GM18498 (cell line): ENCODE data around the gene CNOT6.
A peak's percentile ranks its signal among the peaks of the same experiment; 100 is the strongest.
"Not testable (repeated sequence)": the region's sequence is repeated elsewhere in the genome, so short reads cannot be mapped to it uniquely, and the experiment has no call there.

Experiments used
- ATAC-seq: cut with Tn5 transposase; IDR thresholded peaks from one replicate; pipeline ENCODE4 v1.9.1; 2021; ENCODE audit warnings: mild to moderate bottlenecking, moderate library complexity; ENCODE audit not compliant: unreplicated experiment

The CNOT6 gene

DNA sequence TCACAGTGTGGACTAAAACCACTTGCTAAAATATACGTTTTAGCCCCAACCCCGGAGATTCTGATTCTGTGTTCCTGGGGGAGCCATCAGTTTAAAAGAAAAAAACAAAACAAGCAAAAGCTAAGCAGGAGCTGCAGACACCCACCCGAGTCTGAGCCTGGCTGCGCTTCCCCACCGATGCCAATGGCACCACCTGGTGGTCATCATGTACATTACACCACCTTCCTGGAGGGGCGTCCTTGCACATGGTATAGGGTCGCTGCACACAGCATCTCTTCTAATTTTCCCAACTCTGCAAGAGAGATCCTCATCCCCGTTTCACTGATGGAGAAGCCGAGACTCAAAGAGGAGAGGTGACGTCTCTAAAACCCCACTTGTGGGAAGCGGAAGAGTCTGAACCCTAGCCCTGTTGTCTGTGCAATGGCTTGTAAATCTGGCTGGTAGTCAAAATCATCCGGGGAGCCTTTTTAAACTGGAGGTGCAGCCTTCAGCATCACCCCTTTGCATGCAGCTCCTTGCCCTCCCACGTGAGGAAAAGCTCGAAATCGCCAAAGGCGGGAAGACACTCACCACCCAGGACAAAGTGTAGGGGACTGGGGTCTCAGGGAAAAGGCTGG is 23.1 kb upstream of the CNOT6 start:
- peak; percentile 62 for ATAC-seq

DNA sequence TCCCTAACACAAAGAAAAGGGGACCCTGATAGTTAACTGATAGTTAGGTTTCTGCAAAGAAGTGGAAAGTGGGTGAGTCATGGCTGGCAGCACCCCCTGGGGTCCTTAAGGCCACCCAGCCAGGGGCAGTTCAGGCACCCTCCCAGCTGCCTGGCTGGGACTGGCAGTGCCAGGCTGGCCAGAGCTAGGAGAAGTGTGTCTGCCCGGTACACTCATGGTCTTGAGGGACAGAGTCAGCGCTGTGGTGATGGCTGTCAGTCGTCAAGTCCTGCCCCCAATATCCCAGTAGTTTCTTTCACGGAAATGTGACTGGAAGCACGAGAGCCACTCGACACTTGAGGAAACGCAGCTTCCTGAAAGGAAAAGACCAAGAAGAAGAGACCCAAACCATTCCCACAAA is 22.3 kb upstream of the CNOT6 start:
- no peak for ATAC-seq

DNA sequence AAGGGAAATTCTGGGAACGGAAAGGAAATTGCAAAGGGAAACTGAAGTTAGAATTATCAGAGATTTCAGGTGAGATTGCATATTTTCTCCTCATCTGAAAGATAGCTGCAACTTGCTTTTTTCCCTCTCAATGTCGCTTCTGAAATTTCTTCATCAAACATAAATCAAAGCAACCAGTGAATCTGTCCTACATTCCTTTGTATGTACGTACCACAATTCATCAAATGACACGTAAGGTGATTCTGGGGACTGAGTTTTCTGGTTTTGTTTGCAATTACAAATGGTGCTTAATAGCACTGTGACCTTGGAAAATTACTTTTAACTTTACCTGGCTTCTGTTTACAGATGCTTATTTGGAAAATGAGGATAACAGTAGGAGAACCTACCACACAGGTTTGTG is 21.9 kb upstream of the CNOT6 start:
- no peak for ATAC-seq

DNA sequence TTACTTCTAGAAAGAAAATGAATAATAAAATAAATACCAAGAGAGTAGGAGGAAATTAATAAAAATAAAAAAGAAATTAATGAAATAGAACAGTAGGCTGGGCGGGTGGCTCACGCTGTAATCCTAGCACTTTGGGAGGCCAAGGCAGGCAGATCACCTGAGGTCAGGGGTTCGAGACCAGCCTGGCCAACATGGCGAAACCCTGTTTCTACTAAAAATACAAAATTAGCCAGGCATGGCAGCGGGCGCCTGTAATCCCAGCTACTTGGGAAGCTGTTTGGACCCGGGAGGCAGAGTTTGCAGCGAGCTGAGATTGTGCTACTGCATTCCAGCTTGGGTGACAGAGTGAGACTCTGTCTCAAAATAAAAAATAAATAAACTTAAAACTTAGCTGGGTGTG is 20.8 kb upstream of the CNOT6 start:
- not testable (repeated sequence) for ATAC-seq

DNA sequence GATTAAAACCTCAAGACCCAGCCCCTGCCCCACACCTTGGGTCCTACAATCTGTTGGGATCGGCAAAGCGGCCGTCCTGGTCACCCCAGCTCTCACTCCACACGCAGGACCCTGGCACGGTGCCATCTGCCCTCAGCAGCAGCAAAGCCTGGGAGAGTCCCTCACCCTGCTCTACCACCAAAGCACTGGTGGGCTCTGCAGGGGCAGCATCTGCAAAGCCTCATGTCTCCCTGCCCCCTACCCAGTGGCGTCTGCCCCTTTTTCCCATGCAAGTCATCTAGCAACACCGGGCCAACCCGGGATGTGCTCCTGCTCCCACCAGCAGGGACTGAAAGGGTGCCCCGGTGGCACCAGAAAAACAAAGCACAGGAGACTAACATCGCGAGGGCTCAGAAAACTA is 19.6 kb upstream of the CNOT6 start:
- no peak for ATAC-seq

DNA sequence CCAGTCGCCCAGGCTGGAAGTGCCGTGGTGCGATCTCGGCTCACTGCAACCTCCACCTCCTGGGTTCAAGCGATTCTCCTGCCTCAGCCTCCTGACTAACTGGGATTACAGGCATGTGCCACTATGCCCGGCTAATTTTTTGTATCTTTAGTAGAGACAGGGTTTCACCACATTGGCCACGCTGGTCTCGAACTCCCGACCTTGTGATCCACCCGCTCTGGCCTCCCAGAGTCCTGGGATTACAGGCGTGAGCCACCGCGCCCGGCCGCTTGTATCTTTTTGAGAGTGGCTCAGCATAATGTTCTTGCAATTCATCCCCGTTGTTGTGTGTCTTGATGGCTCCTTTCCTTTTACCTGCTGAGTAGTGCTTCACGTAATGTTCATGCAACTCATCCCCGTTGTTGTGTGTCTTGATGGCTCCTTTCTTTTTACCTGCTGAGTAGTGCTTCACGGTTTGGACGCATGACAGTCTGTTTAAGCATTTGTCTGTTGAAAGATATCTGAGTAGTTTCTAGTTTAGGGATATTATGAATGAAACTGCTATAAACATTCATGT is 18.1 kb upstream of the CNOT6 start:
- ATAC-seq: not testable (repeated sequence)

DNA sequence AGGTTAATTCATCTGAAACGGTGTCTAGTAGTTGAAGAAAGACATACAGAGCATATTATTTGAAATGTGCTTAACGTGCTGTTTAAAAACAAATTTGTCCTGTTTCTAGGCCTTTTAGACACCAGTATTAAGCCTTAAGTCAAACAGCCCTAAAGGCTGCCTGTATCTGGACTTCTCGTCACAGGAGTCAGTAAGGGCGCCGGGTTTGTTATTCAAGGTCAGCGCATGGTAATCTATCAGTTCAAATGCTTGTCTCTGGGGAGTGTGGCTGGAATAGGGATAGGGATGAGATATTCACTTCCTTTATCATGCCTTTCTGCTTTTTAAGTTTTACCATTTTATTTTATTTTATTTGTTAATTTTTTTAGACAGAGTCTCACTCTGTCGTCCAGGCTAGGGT is 9.4 kb upstream of the CNOT6 start:
- ATAC-seq: no peak

DNA sequence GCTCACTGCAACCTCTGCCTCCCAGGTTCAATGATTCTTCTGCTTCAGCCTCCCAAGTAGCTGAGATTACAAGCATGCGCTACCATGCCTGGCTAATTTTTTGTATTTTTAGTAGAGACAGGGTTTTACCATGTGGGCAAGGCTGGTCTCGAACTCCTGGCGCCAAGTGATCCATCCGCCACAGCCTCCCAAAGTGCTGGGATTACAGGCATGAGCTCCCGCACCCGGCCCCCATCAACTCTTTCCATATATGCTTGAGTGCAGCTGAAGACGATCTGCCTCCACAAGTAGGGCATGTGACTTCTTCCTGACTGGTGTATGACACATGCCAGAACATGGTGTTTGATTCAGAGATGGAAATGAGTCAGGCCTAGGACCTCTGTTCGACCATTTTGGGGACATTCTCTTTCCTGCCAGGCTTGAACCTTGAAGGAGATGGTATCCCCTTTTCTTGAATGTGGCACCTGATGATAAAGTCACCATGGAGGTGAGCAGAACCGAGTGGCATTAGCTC is 7.5 kb upstream of the CNOT6 start:
- no peak for ATAC-seq

DNA sequence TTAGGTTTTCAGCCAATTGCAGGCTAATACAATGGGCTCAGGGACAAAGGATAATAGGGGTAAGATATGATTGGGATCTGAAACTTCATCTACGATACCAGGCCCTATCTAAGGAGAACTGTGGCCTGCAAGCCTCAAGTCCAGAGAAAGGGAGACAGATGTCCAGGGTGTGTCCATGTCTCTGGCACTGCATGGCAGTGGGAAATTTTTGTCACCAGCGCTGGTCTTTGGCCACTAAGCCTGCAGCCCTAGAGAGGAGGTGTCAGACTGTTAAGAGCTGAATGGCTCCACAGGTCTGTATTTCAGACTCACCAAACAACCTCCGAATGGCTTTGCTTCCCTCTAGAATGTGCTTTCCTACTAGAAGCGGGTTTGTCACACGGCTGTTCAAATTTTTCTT is 6.6 kb upstream of the CNOT6 start:
- ATAC-seq: no peak

DNA sequence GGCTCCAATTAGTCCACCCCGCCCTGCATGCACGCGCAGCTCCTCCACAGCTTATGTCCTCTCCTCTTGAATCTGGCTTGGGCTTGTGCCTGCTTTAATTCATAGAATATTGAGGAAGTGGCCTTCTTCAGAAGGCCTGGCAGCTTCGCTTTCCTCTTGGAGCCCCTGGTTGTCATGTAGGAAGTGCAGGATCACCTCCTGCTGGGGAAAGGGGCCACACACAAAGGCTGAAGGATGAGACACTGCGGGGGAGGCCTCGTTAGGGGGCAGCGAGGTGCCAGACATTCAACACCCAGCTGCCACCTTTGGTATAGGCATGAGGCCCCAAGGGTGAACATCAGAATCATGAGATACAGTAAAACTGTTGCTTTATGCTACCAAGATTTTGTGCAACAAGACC is 2.7 kb upstream of the CNOT6 start:
- no peak for ATAC-seq

DNA sequence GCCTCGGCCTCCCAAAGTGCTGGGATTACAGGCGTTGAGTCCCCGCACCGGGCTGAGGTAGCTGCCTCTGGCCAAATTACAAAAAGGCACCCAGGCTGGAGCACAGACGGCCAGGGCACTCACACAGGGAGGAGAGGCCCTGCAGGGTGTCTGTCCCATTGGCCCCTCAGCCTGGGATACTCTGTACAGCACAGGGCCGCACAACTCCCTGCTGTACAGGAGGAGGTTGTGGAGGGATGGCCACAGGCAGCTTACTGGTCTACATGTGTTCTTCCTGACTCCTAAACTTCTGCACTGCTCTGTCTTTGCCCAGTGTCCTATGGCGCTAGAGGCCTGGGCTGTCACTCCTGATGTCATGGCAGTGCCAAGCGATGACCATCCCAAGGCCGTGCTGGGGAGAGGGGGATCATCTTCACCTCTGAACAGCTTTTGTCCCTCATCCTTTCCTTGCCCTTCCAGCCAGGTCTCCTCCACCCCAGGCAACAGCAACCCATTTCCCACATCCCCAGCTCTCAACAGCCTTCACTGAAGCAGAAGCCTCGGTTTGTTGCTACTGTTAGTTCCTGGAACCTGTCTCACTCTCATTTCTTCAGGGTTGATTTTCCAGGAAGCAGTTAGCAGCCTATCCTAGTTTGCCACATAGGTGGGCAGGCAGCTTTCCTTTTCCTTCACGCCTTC is 1.8 kb upstream of the CNOT6 start:
- ATAC-seq: no peak

DNA sequence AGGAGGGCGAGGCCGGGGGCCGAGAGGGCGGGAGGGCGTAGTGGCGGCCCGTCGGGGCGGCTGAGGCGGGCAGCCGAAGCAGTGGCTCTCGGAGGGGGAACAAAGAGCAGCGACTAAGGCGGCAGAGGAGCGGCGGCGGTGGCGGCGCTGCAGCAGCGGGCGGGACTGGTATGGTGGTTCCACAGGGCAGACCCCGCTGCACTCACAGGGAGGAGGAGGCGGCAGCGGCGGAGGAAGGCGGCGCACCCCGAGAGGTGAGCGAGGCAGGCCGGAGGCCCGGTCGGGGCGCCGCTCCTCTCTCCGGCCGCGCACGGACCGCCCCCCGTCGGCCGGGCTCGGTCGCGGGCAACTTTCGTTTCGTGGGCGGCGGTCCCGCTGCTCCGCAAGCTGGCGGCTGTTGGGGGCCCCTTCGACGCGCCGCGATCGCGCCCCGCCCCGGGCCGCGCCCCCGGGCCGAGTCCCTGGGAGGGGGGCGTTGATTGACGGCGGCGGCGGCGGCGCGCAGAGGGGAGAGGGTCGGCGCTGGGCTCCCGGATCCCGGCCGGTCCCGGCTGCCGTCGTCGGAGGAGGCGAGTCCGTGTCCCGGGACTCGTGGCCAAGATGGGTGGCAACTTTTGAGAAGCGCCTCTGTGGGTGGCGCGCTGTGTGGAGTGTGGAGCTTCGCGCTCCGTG is 467 bp downstream of the CNOT6 start:
- ATAC-seq: peak; percentile 50

DNA sequence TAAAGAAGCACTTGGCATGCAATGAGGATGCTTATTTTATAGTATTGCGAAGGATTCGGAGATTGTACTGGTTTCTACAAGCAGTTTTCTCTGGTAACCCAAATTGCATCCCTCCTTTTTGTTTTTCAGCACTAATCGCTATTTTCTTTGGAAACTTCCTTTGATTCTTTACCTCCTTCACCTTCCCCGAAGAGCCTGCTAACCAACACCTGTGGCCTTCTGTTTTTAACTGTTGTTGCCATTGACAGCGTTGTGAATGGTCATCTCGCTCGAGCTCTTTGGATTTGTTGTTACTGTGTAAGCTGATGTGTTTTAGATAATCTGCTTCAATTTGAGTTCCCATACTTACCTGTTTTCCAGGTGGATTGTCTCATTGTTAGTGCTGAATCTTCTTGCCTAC is 1.1 kb downstream of the CNOT6 start:
- no peak for ATAC-seq

DNA sequence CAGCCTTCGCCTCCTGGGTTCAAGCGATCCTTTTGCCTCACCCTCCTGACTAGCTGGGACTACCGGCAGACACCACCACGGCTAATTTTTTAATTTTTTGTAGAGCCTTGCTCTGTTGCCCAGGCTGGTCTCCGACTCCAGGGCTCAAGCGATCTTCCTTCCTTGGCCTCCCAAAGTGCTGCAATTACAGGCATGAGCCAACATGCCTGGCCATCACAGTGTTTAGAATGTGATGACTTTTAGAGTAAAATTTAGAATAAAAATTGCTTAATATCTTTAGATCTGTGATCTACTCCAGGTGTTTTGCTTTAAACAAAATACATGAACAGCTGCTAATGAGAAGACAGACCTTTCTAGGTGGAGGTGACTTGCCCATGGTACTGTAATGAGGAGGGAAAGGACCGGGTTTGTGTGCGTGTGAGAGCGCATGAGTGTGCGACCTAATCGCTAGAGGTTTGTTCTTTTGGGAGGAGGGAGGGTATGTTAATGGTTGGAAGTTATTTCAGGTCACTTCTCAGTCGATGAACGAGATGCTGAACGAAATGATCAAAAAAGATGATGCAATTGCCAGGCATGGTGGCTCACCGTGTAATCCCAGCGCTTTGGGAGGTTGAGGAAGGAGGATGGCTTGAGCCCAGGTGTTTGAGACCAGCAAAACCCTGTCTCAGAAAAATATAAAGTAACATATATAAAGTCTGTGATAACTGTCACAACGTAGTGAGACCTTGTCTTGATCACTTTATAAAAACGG is 2.0 kb downstream of the CNOT6 start:
- no peak for ATAC-seq

DNA sequence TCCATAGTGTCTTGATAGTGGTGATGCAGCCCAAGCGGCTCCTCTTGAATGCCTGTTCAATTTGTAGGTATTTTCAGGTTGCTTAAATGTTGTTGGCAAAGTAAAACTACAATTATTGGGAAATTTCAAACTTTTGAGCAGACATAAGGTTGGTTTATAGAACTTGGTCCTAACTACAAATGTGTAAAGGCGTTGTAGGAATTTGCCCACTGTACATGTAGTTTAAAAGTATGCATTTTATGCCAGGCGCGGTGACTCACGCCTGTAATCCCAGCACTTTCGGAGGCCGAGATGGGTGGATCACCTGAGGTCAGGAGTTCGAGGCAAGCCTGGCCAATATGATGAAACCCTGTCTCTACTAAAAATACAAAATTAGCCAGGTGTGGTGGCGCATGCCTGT is 2.6 kb downstream of the CNOT6 start:
- ATAC-seq: not testable (repeated sequence)

DNA sequence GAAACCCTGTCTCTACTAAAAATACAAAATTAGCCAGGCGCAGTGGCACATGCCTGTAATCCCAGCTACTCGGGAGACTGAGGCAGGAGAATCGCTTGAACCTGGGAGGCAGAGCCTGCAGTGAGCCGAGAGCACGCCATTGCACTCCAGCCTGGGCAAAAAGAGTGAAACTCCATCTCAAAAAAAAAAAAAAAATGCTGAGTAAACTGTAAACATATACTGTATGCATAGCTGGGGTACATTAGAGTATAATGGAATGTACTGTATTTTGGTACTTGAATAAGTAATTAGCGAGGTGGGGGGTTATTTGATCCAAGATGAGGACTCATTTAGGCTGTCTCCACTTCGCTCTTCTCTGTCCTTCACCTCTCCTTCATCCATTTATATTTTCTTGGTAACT is 3.7 kb downstream of the CNOT6 start:
- ATAC-seq: not testable (repeated sequence)

DNA sequence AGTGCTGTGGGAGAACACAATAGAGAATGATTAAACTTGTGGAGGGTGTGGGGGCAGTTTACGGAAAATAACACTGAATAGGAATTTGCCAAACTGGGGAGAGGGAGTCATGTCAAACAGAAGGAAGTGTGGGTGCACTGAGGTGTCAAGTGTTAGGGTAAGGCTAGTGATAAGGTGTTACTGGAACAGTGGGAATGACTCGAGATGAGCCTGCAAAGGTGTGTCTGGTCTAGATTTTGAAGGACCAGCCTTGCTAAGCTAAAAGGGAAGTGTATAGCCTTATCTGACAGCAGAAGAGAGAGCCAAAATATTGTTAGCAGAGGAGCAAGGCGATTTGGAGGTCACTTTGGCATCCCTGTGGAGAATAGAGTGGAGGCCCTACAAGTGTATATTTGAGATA is 4.2 kb downstream of the CNOT6 start:
- ATAC-seq: no peak

DNA sequence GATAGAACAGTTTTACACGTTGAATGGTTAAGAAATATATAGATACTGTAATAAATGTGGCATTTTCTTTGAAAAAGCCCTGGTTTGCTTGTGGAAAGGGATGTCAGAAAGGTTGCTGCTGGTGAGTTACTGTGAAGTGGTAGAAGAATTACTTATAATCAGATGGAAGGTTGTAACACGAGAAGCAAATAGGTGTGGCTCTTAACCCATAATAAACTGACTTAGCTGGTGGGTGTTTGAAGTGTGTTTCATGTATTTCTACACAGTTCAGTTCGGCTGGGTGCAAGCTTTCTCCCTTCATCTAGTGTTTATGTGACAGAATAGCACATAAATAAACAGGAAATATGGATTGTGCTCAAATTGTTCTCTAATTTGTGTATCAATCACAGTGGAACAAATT is 5.5 kb downstream of the CNOT6 start:
- ATAC-seq: no peak

DNA sequence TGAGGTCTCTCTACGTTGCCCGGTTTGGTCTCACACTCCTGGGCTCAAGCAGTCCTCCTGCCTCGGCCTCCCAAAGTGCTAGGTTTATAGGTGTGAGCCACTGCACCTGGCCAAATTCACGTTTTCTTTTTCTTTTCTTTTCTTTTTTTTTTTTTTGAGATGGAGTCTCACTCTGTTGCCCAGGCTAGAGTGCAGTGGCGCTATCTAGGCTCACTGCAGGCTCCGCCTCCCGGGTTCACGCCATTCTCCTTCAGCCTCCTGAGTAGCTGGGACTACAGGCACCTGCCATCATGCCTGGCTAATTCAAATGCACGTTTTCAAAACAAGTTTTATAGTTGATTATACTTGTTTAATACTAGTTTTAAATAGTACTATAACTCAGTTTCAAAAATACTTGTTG is 6.1 kb downstream of the CNOT6 start:
- ATAC-seq: not testable (repeated sequence)

DNA sequence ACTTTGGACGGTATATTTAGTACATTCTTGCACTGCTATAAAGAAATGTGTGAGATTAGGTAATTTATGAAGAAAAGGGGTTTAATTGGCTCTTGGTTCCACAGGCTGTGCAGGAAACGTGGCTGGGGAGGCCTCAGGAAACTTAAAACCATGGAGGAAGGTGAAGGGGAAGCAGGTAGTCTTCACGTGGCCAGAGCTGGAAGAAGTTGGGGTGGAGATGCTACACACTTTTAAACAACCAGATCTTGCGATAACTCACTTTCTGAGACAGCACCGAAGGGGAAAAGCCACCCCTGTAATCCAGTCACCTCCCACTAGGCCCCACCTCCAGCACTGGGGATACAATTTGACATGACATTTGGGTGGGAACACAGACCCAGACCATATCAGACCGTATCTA is 13.5 kb downstream of the CNOT6 start:
- ATAC-seq: no peak

DNA sequence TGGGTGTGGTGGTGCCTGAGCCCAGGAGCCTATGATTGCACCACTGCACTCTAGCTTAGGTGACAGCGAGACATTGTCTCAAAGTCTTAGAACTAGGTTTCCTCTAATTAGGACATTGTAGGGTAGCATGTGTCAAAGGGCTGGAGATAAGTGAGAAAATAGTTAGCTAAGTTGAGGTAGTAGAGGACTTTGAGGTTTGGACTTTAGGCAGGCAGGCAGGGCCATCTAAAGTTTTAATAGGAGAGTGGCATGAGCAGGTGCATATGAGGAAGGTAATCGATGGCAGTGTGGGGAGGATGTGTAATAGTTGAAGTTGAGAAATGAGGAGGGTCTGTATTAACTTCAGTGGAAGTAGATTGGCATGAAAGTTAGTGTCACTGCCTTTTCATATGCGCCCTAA is 21.1 kb downstream of the CNOT6 start:
- ATAC-seq: no peak
